ENCODE data around the gene EEF2.

EEF2 gene

GRCh38 chr19:4030981-4031380 lies 45.7 kb upstream of the EEF2 start:
- Mint-ChIP-seq H3K27ac (no peak overlapping the region), H3K4me3 (no peak overlapping the region), H3K27me3 (ENCODE audit: low read depth) (no peaks in the 10 kb centered on the region), H3K36me3 (ENCODE audit: low read depth) (peaks cover 22% of the 10 kb centered on the region), H3K9me3 (no peaks in the 10 kb centered on the region), H3K4me1 (peaks cover 4% of the 10 kb centered on the region)
- TF ChIP-seq CTCF (IDR thresholded peaks at IDR 0.05; ENCODE audit: unreplicated experiment in 3 of 3) = no peak

GRCh38 chr19:4030552-4030951 lies 45.3 kb upstream of the EEF2 start:
- Mint-ChIP-seq H3K4me1 (peaks cover 4% of the 10 kb centered on the region), H3K9me3 (no peaks in the 10 kb centered on the region), H3K36me3 (ENCODE audit: low read depth) (peaks cover 24% of the 10 kb centered on the region), H3K27ac (no peak overlapping the region), H3K4me3 (no peak overlapping the region), H3K27me3 (ENCODE audit: low read depth) (no peaks in the 10 kb centered on the region)
- TF ChIP-seq CTCF (IDR thresholded peaks at IDR 0.05; ENCODE audit: unreplicated experiment in 3 of 3) = no peak

- peaks cover 4% of the 10 kb centered on the region for H3K4me1 Mint-ChIP-seq
- H3K9me3 Mint-ChIP-seq = no peaks in the 10 kb centered on the region
- peaks cover 30% of the 10 kb centered on the region for H3K36me3 Mint-ChIP-seq (ENCODE audit: low read depth)
- H3K27me3 Mint-ChIP-seq (ENCODE audit: low read depth) = no peaks in the 10 kb centered on the region
- no peak for TF ChIP-seq CTCF (IDR thresholded peaks at IDR 0.05; ENCODE audit: unreplicated experiment in 3 of 3)
- no peak overlapping the region for H3K27ac Mint-ChIP-seq
- no peak overlapping the region for H3K4me3 Mint-ChIP-seq
These were observed 44.0 kb upstream of the EEF2 start for GRCh38 chr19:4029247-4029614.

- no peaks in the 10 kb centered on the region for H3K27me3 Mint-ChIP-seq (ENCODE audit: low read depth)
- H3K4me3 Mint-ChIP-seq = no peak overlapping the region
- peaks cover 34% of the 10 kb centered on the region for H3K36me3 Mint-ChIP-seq (ENCODE audit: low read depth)
- H3K27ac Mint-ChIP-seq = no peak overlapping the region
- no peak for TF ChIP-seq CTCF (IDR thresholded peaks at IDR 0.05; ENCODE audit: unreplicated experiment in 3 of 3)
- H3K9me3 Mint-ChIP-seq = no peaks in the 10 kb centered on the region
- peaks cover 4% of the 10 kb centered on the region for H3K4me1 Mint-ChIP-seq
These were observed 43.3 kb upstream of the EEF2 start for GRCh38 chr19:4028334-4029246.

- Mint-ChIP-seq H3K27me3 (ENCODE audit: low read depth) (no peaks in the 10 kb centered on the region), H3K36me3 (ENCODE audit: low read depth) (peaks cover 41% of the 10 kb centered on the region), H3K9me3 (no peaks in the 10 kb centered on the region), H3K27ac (no peak overlapping the region), H3K4me1 (peaks cover 4% of the 10 kb centered on the region), H3K4me3 (no peak overlapping the region)
- TF ChIP-seq CTCF (IDR thresholded peaks at IDR 0.05; ENCODE audit: unreplicated experiment in 3 of 3) = no peak
These were observed 41.9 kb upstream of the EEF2 start for GRCh38 chr19:4027146-4027545.

GRCh38 chr19:4025317-4025716 lies 40.1 kb upstream of the EEF2 start:
- no peaks in the 10 kb centered on the region for H3K9me3 Mint-ChIP-seq
- peaks cover 9% of the 10 kb centered on the region for H3K4me1 Mint-ChIP-seq
- H3K27me3 Mint-ChIP-seq (ENCODE audit: low read depth) = no peaks in the 10 kb centered on the region
- no peak overlapping the region for H3K27ac Mint-ChIP-seq
- H3K4me3 Mint-ChIP-seq = no peak overlapping the region
- no peak for TF ChIP-seq CTCF (IDR thresholded peaks at IDR 0.05; ENCODE audit: unreplicated experiment in 3 of 3)
- peaks cover 50% of the 10 kb centered on the region for H3K36me3 Mint-ChIP-seq (ENCODE audit: low read depth)
